GM12872 (cell line): Measurements from ENCODE around the gene KPTN.

ENCODE experiments used
- CTCF ChIP-seq: IDR thresholded peaks from 3 replicates; pipeline ENCODE4 v1.5.1; 2011; ENCODE audit warnings: low read depth, mild to moderate bottlenecking, low read length, moderate library complexity; ENCODE audit not compliant: insufficient read depth

The KPTN gene

GRCh38 chr19:47483800-47484690, at the start of gene KPTN:
KPTN (minus strand) TSS chr19:47484219; CDS start chr19:47484160, 59 bp downstream.
- TF ChIP-seq CTCF: peak; percentile 95

GRCh38 chr19:47531640-47532387, 47.8 kb upstream of the KPTN start:
- no peak for TF ChIP-seq CTCF

- TF ChIP-seq CTCF: no peak
Measured at GRCh38 chr19:47529018-47529742, 45.2 kb upstream of the KPTN start.

GRCh38 chr19:47526798-47527197, 42.8 kb upstream of the KPTN start:
- TF ChIP-seq CTCF: no peak

- no peak for TF ChIP-seq CTCF
Measured at GRCh38 chr19:47523473-47523872, 39.5 kb upstream of the KPTN start.

- no peak for TF ChIP-seq CTCF
Measured at GRCh38 chr19:47521473-47522180, 37.6 kb upstream of the KPTN start.

GRCh38 chr19:47520839-47521238, 36.8 kb upstream of the KPTN start:
- no peak for TF ChIP-seq CTCF
